ENCODE data around the gene HS6ST3.
"Not testable (repeated sequence)": the region's sequence is repeated elsewhere in the genome, so short reads cannot be mapped to it uniquely, and the experiment has no call there.

The HS6ST3 gene

DNA sequence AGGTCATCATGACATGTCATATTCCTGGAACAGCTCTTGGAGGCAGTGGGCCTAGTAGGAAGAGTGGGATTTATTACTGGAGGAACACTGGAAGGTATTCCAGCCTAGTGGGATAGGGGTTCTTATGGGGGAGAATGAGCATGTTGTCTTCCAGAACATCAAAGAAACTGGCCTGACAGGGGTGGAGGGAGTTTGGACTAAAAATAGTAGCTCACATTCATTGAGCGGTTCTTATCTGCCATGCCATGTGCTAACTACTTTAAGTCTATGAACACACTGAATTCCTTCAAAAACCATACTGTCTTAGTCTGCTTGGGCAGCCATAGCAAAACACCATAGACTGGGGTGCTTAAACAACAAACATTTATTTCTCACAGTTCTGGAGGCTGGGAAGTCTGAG, 413.6 kb downstream of the HS6ST3 start:
- Histone ChIP-seq H3K27ac (ENCODE audit: low read length, poor library complexity, severe bottlenecking) (no peak overlapping the region), H3K4me3 (ENCODE audit: insufficient read depth in 1 of 2, low read depth in 1 of 2, low read length in 2 of 2) (no peak overlapping the region), H2AK5ac (ENCODE audit: low read length, severe bottlenecking) (no peak overlapping the region), H3K4me1 (ENCODE audit: control insufficient read depth, insufficient read depth, low read depth, low read length) (no peaks in the 10 kb centered on the region), H3K14ac (ENCODE audit: low read length in 2 of 2) (no peak overlapping the region), H3K4ac (ENCODE audit: low read depth in 1 of 2, low read length in 2 of 2) (no peak overlapping the region), H2BK12ac (ENCODE audit: low read length in 2 of 2) (no peak overlapping the region), H3K9me3 (ENCODE audit: control insufficient read depth, low read length) (no peaks in the 10 kb centered on the region), H4K8ac (ENCODE audit: low read length) (no peak overlapping the region), H3K23ac (ENCODE audit: low read length in 2 of 2) (no peak overlapping the region), H2BK15ac (ENCODE audit: low read depth, poor library complexity, severe bottlenecking) (no peak overlapping the region), H4K91ac (ENCODE audit: low read length) (no peak overlapping the region), H2BK5ac (ENCODE audit: low read depth, low read length, poor library complexity, severe bottlenecking) (no peak overlapping the region), H3K79me1 (replicated peaks; ENCODE audit: low read length, poor library complexity, severe bottlenecking) (no peaks in the 10 kb centered on the region), H3K36me3 (ENCODE audit: control insufficient read depth in 1 of 2, insufficient read depth in 2 of 2, low read depth in 1 of 2, low read length in 2 of 2) (no peaks in the 10 kb centered on the region), H2AFZ (ENCODE audit: low read depth, low read length) (no peak overlapping the region), H2BK120ac (ENCODE audit: low read depth, low read length) (no peak overlapping the region), H3K9ac (ENCODE audit: low read length) (no peak overlapping the region), H3K4me2 (ENCODE audit: low read length, poor library complexity, severe bottlenecking) (no peak overlapping the region), H3K27me3 (ENCODE audit: control insufficient read depth in 1 of 2, insufficient read depth in 1 of 2, low read length in 2 of 2) (no peaks in the 10 kb centered on the region), H3K18ac (ENCODE audit: low read depth in 1 of 2, low read length in 2 of 2) (no peak overlapping the region)
- WGBS, result 100% methylated on average over 1 of the region's 1 CpG
- DNase-seq, result no peak

GRCh38 chr13:96511587-96511986, 421.7 kb downstream of the HS6ST3 start:
- 100% methylated on average over 2 of the region's 2 CpGs for WGBS
- no peak overlapping the region for H2AFZ ChIP-seq (ENCODE audit: low read depth, low read length)
- no peaks in the 10 kb centered on the region for H3K4me1 ChIP-seq (ENCODE audit: control insufficient read depth, insufficient read depth, low read depth, low read length)
- no peak overlapping the region for H3K23ac ChIP-seq (ENCODE audit: low read length in 2 of 2)
- no peak overlapping the region for H2BK15ac ChIP-seq (ENCODE audit: low read depth, poor library complexity, severe bottlenecking)
- H3K4ac ChIP-seq (ENCODE audit: low read depth in 1 of 2, low read length in 2 of 2), result no peak overlapping the region
- no peak overlapping the region for H3K4me3 ChIP-seq (ENCODE audit: insufficient read depth in 1 of 2, low read depth in 1 of 2, low read length in 2 of 2)
- DNase-seq, result no peak
- H2AK5ac ChIP-seq (ENCODE audit: low read length, severe bottlenecking), result no peak overlapping the region
- peaks cover 9% of the 10 kb centered on the region for H3K9me3 ChIP-seq (ENCODE audit: control insufficient read depth, low read length)
- no peak overlapping the region for H3K27ac ChIP-seq (ENCODE audit: low read length, poor library complexity, severe bottlenecking)
- H3K27me3 ChIP-seq (ENCODE audit: control insufficient read depth in 1 of 2, insufficient read depth in 1 of 2, low read length in 2 of 2), result no peaks in the 10 kb centered on the region
- H3K79me1 ChIP-seq (replicated peaks; ENCODE audit: low read length, poor library complexity, severe bottlenecking), result no peaks in the 10 kb centered on the region
- no peak overlapping the region for H3K4me2 ChIP-seq (ENCODE audit: low read length, poor library complexity, severe bottlenecking)
- no peak overlapping the region for H3K18ac ChIP-seq (ENCODE audit: low read depth in 1 of 2, low read length in 2 of 2)
- H3K36me3 ChIP-seq (ENCODE audit: control insufficient read depth in 1 of 2, insufficient read depth in 2 of 2, low read depth in 1 of 2, low read length in 2 of 2), result no peaks in the 10 kb centered on the region
- H4K91ac ChIP-seq (ENCODE audit: low read length), result no peak overlapping the region
- H2BK5ac ChIP-seq (ENCODE audit: low read depth, low read length, poor library complexity, severe bottlenecking), result no peak overlapping the region
- H3K14ac ChIP-seq (ENCODE audit: low read length in 2 of 2), result no peak overlapping the region
- no peak overlapping the region for H3K9ac ChIP-seq (ENCODE audit: low read length)
- no peak overlapping the region for H2BK120ac ChIP-seq (ENCODE audit: low read depth, low read length)
- no peak overlapping the region for H4K8ac ChIP-seq (ENCODE audit: low read length)
- no peak overlapping the region for H2BK12ac ChIP-seq (ENCODE audit: low read length in 2 of 2)

DNA sequence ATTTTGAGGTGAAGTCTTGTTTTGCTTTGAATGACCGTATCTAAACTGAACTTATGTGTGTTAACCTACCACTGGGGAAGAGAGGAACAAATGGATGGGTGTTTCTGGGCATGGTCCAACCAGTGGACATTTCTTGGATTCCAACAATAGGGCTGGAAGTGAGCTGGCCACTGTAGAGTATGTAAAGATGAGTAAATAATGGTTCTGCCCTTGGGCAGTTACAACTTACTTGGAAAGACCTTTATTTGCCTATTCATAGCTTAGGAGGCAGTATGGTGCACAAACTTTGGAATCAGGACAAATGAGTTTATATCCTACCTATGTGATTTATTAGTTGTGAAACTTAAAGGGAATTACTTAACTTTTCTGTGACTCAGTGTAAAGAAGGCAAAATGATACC, 429.5 kb downstream of the HS6ST3 start:
- Histone ChIP-seq H3K9ac (ENCODE audit: low read length) (no peak overlapping the region), H2BK5ac (ENCODE audit: low read depth, low read length, poor library complexity, severe bottlenecking) (no peak overlapping the region), H3K9me3 (ENCODE audit: control insufficient read depth, low read length) (peaks cover 11% of the 10 kb centered on the region), H2AFZ (ENCODE audit: low read depth, low read length) (no peak overlapping the region), H3K18ac (ENCODE audit: low read depth in 1 of 2, low read length in 2 of 2) (no peak overlapping the region), H4K91ac (ENCODE audit: low read length) (no peak overlapping the region), H3K23ac (ENCODE audit: low read length in 2 of 2) (no peak overlapping the region), H2AK5ac (ENCODE audit: low read length, severe bottlenecking) (no peak overlapping the region), H3K14ac (ENCODE audit: low read length in 2 of 2) (no peak overlapping the region), H3K27me3 (ENCODE audit: control insufficient read depth in 1 of 2, insufficient read depth in 1 of 2, low read length in 2 of 2) (no peaks in the 10 kb centered on the region), H3K4ac (ENCODE audit: low read depth in 1 of 2, low read length in 2 of 2) (no peak overlapping the region), H3K4me1 (ENCODE audit: control insufficient read depth, insufficient read depth, low read depth, low read length) (no peaks in the 10 kb centered on the region), H3K79me1 (replicated peaks; ENCODE audit: low read length, poor library complexity, severe bottlenecking) (no peaks in the 10 kb centered on the region), H4K8ac (ENCODE audit: low read length) (no peak overlapping the region), H3K4me2 (ENCODE audit: low read length, poor library complexity, severe bottlenecking) (no peak overlapping the region), H2BK120ac (ENCODE audit: low read depth, low read length) (no peak overlapping the region), H2BK15ac (ENCODE audit: low read depth, poor library complexity, severe bottlenecking) (no peak overlapping the region), H3K36me3 (ENCODE audit: control insufficient read depth in 1 of 2, insufficient read depth in 2 of 2, low read depth in 1 of 2, low read length in 2 of 2) (no peaks in the 10 kb centered on the region), H3K4me3 (ENCODE audit: insufficient read depth in 1 of 2, low read depth in 1 of 2, low read length in 2 of 2) (no peak overlapping the region), H3K27ac (ENCODE audit: low read length, poor library complexity, severe bottlenecking) (no peak overlapping the region), H2BK12ac (ENCODE audit: low read length in 2 of 2) (no peak overlapping the region)
- 98% methylated on average over 1 of the region's 1 CpG for WGBS
- no peak for DNase-seq

DNA sequence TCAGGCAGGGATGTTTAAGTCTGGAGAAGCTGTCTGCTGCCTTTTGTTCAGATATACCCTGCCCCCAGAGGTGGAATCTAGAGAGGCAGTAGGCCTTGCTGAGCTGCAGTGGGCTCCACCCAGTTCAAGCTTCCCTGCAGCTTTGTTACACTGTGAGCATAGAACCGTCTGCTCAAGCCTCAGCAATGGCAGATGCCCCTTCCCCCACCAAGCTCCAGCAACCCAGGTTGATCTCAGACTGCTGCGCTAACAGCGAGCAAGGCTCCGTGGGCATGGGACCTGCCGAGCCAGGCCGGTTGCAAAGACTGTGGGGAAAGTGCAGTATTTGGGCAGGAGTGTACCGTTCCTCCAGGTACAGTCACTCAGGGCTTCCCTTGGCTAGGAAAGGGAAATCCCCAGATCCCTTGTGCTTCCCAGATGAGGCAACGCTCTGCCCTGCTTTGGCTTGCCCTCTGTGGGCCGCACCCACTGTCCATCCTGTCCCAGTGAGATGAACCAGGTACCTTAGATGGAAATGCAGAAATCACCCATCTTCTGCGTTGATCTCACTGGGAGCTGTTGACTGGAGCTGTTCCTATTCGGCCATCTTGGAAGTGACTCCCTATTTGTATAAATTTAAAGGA, 434.6 kb downstream of the HS6ST3 start:
- 92% methylated on average over 10 of the region's 11 CpGs for WGBS
- H3K14ac ChIP-seq (ENCODE audit: low read length in 2 of 2); H2AFZ ChIP-seq (ENCODE audit: low read depth, low read length); H3K23ac ChIP-seq (ENCODE audit: low read length in 2 of 2); H3K4me1 ChIP-seq (ENCODE audit: control insufficient read depth, insufficient read depth, low read depth, low read length); H3K27me3 ChIP-seq (ENCODE audit: control insufficient read depth in 1 of 2, insufficient read depth in 1 of 2, low read length in 2 of 2); H3K4me2 ChIP-seq (ENCODE audit: low read length, poor library complexity, severe bottlenecking); H2BK120ac ChIP-seq (ENCODE audit: low read depth, low read length); H3K27ac ChIP-seq (ENCODE audit: low read length, poor library complexity, severe bottlenecking); H3K4ac ChIP-seq (ENCODE audit: low read depth in 1 of 2, low read length in 2 of 2); H3K36me3 ChIP-seq (ENCODE audit: control insufficient read depth in 1 of 2, insufficient read depth in 2 of 2, low read depth in 1 of 2, low read length in 2 of 2); H2BK15ac ChIP-seq (ENCODE audit: low read depth, poor library complexity, severe bottlenecking); H4K91ac ChIP-seq (ENCODE audit: low read length); H4K8ac ChIP-seq (ENCODE audit: low read length); H3K18ac ChIP-seq (ENCODE audit: low read depth in 1 of 2, low read length in 2 of 2); H3K79me1 ChIP-seq (replicated peaks; ENCODE audit: low read length, poor library complexity, severe bottlenecking); H3K9ac ChIP-seq (ENCODE audit: low read length); H2BK5ac ChIP-seq (ENCODE audit: low read depth, low read length, poor library complexity, severe bottlenecking); DNase-seq; H2AK5ac ChIP-seq (ENCODE audit: low read length, severe bottlenecking); H3K4me3 ChIP-seq (ENCODE audit: insufficient read depth in 1 of 2, low read depth in 1 of 2, low read length in 2 of 2); H2BK12ac ChIP-seq (ENCODE audit: low read length in 2 of 2): not testable (repeated sequence)
- H3K9me3 ChIP-seq (ENCODE audit: control insufficient read depth, low read length), result peaks cover 10% of the 10 kb centered on the region
